Kidney (tissue), 14 donors: Measurements from ENCODE around the gene MAML3. TPM values are rescaled to one million over a fixed set of nuclear protein-coding genes. Genes with fewer than 3 reads are reported as not detected.

Experiments
- DNase-seq, 5 donors: peaks; one replicate each; pipeline ENCODE4 v3.0.0-alpha.2; 2013 to 2020
- FAIRE-seq: peaks from 2 replicates; lab custom pipeline; 2012; peaks lifted over from hg19 to GRCh38; lab: Jason Lieb, UNC
- H3K27ac ChIP-seq, 2 donors: one replicate each; pipeline ENCODE4 v1.7.0; 2013; ENCODE audit warnings: low read depth in 2 of 2, low read length in 2 of 2, inconsistent platforms in 1 of 2
- H3K27me3 ChIP-seq: one replicate; pipeline ENCODE4 v1.7.1; 2013; ENCODE audit warnings: low read length, inconsistent platforms; ENCODE audit not compliant: control insufficient read depth, insufficient read depth
- H3K36me3 ChIP-seq, 3 donors: one replicate each; pipeline versions ENCODE4 v1.7.0 to v1.7.1; 2013; ENCODE audit warnings: low read length in 3 of 3, control low read depth in 1 of 3, inconsistent platforms in 1 of 3; ENCODE audit not compliant: insufficient read depth in 3 of 3, control insufficient read depth in 2 of 3
- H3K4me1 ChIP-seq, 3 donors: one replicate each; pipeline versions ENCODE4 v1.7.0 to v1.7.1; 2013; ENCODE audit warnings: low read length in 3 of 3, inconsistent platforms in 1 of 3, low read depth in 1 of 3; ENCODE audit not compliant: control insufficient read depth in 2 of 3, insufficient read depth in 2 of 3
- H3K4me3 ChIP-seq, 3 donors: one replicate each; pipeline versions ENCODE4 v1.7.0 to v1.8.1; 2013; ENCODE audit warnings: low read length in 3 of 3, control low read depth in 1 of 3, inconsistent platforms in 1 of 3
- H3K9ac ChIP-seq, 3 donors: one replicate each; pipeline versions ENCODE4 v1.7.0 to v1.7.1; 2013; ENCODE audit warnings: low read length in 3 of 3, control low read depth in 1 of 3, inconsistent platforms in 1 of 3
- H3K9me3 ChIP-seq, 3 donors: one replicate each; pipeline versions ENCODE4 v1.7.0 to v1.7.1; 2013; ENCODE audit warnings: low read length in 3 of 3, control low read depth in 1 of 3, inconsistent platforms in 1 of 3; ENCODE audit not compliant: control insufficient read depth in 2 of 3, insufficient read depth in 1 of 3
- intact Hi-C: fragments of 100-400 bp; cut with DNase I; formaldehyde crosslinking; loops from one replicate; pipeline ENCODE4 v1.11.1; 2022
- polyA plus RNA-seq: library from polyadenylated mRNA; stranded (reverse); fragments of 350-450 nt; fragmentation: Illumina TruSeq; extraction: RNeasy Lipid Tissue Mini Kit (QIAGEN cat#74804); gene quantifications from one replicate; pipeline ENCODE4 v1.2.3, GENCODE V29; 2014; ENCODE audit warnings: low read depth, low replicate concordance; ENCODE audit not compliant: insufficient read depth
- total RNA-seq: library from RNA; stranded (reverse); fragmentation: NEBNext Ultra II Directional; extraction: Animal tissue kit (Norgen Biotek cat#: 25700); gene quantifications from one replicate; pipeline ENCODE4 v1.2.1, GENCODE V29; 2021
- TF ChIP-seq, protein P1 (sequence below): IDR thresholded peaks from 3 replicates; pipeline ENCODE4 v1.5.1; 2012; ENCODE audit warnings: mild to moderate bottlenecking, moderate library complexity, borderline replicate concordance; ENCODE audit not compliant: insufficient read depth; ENCODE audit errors: extremely low read depth
- donor health status: control.
- donor health status: control.
- donor health status: control.
- donor health status: control.
- donor health status: control.
- donor health status: DM: yes; HTN: yes; CAD: no.
- donor health status: Normal renal cell carcinoma (clear cell type).

Gene MAML3
- total and polyA plus RNA-seq, 2 donors from 2014 or later, result 1.4 to 10.4 TPM

- TF ChIP-seq, protein P1, sequence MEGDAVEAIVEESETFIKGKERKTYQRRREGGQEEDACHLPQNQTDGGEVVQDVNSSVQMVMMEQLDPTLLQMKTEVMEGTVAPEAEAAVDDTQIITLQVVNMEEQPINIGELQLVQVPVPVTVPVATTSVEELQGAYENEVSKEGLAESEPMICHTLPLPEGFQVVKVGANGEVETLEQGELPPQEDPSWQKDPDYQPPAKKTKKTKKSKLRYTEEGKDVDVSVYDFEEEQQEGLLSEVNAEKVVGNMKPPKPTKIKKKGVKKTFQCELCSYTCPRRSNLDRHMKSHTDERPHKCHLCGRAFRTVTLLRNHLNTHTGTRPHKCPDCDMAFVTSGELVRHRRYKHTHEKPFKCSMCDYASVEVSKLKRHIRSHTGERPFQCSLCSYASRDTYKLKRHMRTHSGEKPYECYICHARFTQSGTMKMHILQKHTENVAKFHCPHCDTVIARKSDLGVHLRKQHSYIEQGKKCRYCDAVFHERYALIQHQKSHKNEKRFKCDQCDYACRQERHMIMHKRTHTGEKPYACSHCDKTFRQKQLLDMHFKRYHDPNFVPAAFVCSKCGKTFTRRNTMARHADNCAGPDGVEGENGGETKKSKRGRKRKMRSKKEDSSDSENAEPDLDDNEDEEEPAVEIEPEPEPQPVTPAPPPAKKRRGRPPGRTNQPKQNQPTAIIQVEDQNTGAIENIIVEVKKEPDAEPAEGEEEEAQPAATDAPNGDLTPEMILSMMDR, result no peak
- no peak for DNase-seq
- intact Hi-C loops, result no loop called here
- no peak overlapping the region for H3K4me3 ChIP-seq
- no peaks in the 10 kb centered on the region for H3K4me1 ChIP-seq
- no peaks in the 10 kb centered on the region for H3K9me3 ChIP-seq
- H3K36me3 ChIP-seq, result peaks cover 0 to 2% (median 0%) of the 10 kb centered on the region in 3 donors
- H3K27ac ChIP-seq, result no peak overlapping the region
- no peak for FAIRE-seq
- H3K27me3 ChIP-seq, result no peaks in the 10 kb centered on the region
- H3K9ac ChIP-seq, result no peak overlapping the region
Observed at GRCh38 chr4:139718833-139719232, 435.2 kb downstream of the MAML3 start.

GRCh38 chr4:139718358-139718757 is 435.6 kb downstream of the MAML3 start:
- intact Hi-C loops, result no loop called here
- FAIRE-seq (no peak), DNase-seq (no peak)
- TF ChIP-seq, protein P1, result no peak
- Histone ChIP-seq H3K9me3 (no peaks in the 10 kb centered on the region), H3K36me3 (peaks cover 0 to 2% (median 0%) of the 10 kb centered on the region in 3 donors), H3K27me3 (no peaks in the 10 kb centered on the region), H3K27ac (no peak overlapping the region), H3K4me1 (no peaks in the 10 kb centered on the region), H3K9ac (no peak overlapping the region), H3K4me3 (no peak overlapping the region)

DNA sequence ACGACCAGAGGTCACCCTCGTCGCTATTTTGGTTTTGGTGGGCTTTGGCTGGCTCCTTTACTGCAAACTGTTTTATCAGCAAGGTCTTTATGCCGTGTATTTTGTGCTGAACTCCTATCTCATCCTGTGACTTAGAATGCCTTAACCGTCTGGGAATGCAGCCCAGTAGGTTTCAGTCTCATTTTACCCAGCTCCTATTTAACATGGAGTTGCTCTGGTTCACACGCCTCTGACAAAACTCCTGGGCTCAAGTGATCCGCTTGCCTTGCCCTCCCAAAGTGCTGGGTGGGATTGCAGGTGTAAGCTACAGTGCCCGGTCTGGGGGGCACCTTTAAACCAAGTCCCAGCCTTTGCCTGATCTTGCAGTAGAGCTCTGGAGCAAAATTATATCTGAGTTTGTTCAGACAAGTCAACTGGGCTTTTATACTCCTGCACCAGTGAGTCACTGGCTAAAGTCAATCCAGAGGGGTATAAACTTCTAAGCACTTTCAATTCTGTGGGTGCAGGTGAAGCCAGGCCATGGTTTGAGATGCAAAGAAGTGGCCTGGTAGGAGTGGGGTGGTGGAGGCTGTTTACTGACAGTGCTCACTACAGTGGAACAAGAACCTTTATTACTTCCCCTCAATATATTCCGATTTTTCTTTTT is 438.1 kb downstream of the MAML3 start:
- no peak overlapping the region for H3K9ac ChIP-seq
- no peak for FAIRE-seq

More for the DNA sequence above, 438.1 kb downstream of the MAML3 start:
- Histone ChIP-seq H3K36me3 (peaks cover 0 to 2% (median 0%) of the 10 kb centered on the region in 3 donors), H3K27ac (no peak overlapping the region), H3K4me1 (no peaks in the 10 kb centered on the region), H3K4me3 (no peak overlapping the region), H3K27me3 (no peaks in the 10 kb centered on the region), H3K9me3 (no peaks in the 10 kb centered on the region)
- DNase-seq, result no peak
- TF ChIP-seq, protein P1, result no peak
- intact Hi-C loops, result no loop called here
